ENCODE data around the gene LCNL1.

- TF ChIP-seq, protein P1, sequence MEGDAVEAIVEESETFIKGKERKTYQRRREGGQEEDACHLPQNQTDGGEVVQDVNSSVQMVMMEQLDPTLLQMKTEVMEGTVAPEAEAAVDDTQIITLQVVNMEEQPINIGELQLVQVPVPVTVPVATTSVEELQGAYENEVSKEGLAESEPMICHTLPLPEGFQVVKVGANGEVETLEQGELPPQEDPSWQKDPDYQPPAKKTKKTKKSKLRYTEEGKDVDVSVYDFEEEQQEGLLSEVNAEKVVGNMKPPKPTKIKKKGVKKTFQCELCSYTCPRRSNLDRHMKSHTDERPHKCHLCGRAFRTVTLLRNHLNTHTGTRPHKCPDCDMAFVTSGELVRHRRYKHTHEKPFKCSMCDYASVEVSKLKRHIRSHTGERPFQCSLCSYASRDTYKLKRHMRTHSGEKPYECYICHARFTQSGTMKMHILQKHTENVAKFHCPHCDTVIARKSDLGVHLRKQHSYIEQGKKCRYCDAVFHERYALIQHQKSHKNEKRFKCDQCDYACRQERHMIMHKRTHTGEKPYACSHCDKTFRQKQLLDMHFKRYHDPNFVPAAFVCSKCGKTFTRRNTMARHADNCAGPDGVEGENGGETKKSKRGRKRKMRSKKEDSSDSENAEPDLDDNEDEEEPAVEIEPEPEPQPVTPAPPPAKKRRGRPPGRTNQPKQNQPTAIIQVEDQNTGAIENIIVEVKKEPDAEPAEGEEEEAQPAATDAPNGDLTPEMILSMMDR (IDR thresholded peaks at IDR 0.05) = no peak
- no peak for TF ChIP-seq EZH2 (IDR thresholded peaks at IDR 0.05)
Observed at GRCh38 chr9:136958898-136959850, 23.6 kb upstream of the LCNL1 start.
